Sciatic nerve (tissue), 2 donors: Measurements from ENCODE around the gene KRT40. TPM values are rescaled to one million over a fixed set of nuclear protein-coding genes. Genes with fewer than 3 reads are reported as not detected.

ENCODE experiments used
- ATAC-seq: fragments of 200-7000 bp; cut with Tn5 transposase; one replicate; pipeline ENCODE4 v1.9.1; 2020; ENCODE audit warnings: mild to moderate bottlenecking, moderate library complexity
- DNase-seq: peaks from one replicate; pipeline ENCODE4 v3.0.0-alpha.2; 2020; ENCODE audit warnings: low spot score
- intact Hi-C: fragments of 100-400 bp; cut with DNase I; formaldehyde crosslinking; loops from one replicate; pipeline ENCODE4 v1.14.2; 2022
- total RNA-seq: library from RNA; stranded (reverse); fragmentation: NEBNext Ultra II Directional; extraction: Animal tissue kit (Norgen Biotek cat#: 25700); gene quantifications from one replicate; pipeline ENCODE4 v1.2.1, GENCODE V29; 2021
- donor health status: DM: no; HTN: no; CAD: no.
- donor health status: DM: no; HTN: no; CAD: no.

KRT40 gene
- total RNA-seq, 1 donor from 2014 or later: not detected

- ATAC-seq (no peak), DNase-seq (no peak)
- intact Hi-C loops: no loop called here
Measured at GRCh38 chr17:40958086-40958953, 25.8 kb downstream of the KRT40 start.

- no peak for DNase-seq
- intact Hi-C loops: no loop called here
- no peak for ATAC-seq
Measured at GRCh38 chr17:40956401-40957254, 27.5 kb downstream of the KRT40 start.

GRCh38 chr17:40953881-40954280 is 30.2 kb downstream of the KRT40 start:
- intact Hi-C loops: no loop called here
- no peak for ATAC-seq
- no peak for DNase-seq

GRCh38 chr17:40952661-40953060 is 31.5 kb downstream of the KRT40 start:
- DNase-seq (no peak), ATAC-seq (no peak)
- intact Hi-C loops: no loop called here

GRCh38 chr17:40952154-40952553 is 32.0 kb downstream of the KRT40 start:
- ATAC-seq (no peak), DNase-seq (no peak)
- intact Hi-C loops: no loop called here

GRCh38 chr17:40951011-40951622 is 33.0 kb downstream of the KRT40 start:
- DNase-seq: no peak
- intact Hi-C loops: no loop called here

GRCh38 chr17:40950176-40950575 is 34.0 kb downstream of the KRT40 start:
- no peak for DNase-seq
- no peak for ATAC-seq
- intact Hi-C loops: no loop called here

More at GRCh38 chr17:40951011-40951622, 33.0 kb downstream of the KRT40 start:
- no peak for ATAC-seq

GRCh38 chr17:40949418-40949817 is 34.7 kb downstream of the KRT40 start:
- intact Hi-C loops: no loop called here
- peak; percentile 55 for ATAC-seq
- no peak for DNase-seq

- ATAC-seq (no peak), DNase-seq (no peak)
- intact Hi-C loops: no loop called here
Measured at GRCh38 chr17:40947929-40948328, 36.2 kb downstream of the KRT40 start.

GRCh38 chr17:40945414-40945813 is 38.7 kb downstream of the KRT40 start:
- no peak for ATAC-seq
- no peak for DNase-seq
- intact Hi-C loops: no loop called here

- intact Hi-C loops: no loop called here
- ATAC-seq (no peak), DNase-seq (no peak)
Measured at GRCh38 chr17:40944531-40944930, 39.6 kb downstream of the KRT40 start.

- no peak for DNase-seq
- ATAC-seq: no peak
- intact Hi-C loops: no loop called here
Measured at GRCh38 chr17:40942553-40942952, 41.6 kb downstream of the KRT40 start.

GRCh38 chr17:40940266-40940665 is 43.9 kb downstream of the KRT40 start:
- no peak for DNase-seq
- intact Hi-C loops: no loop called here
- no peak for ATAC-seq

GRCh38 chr17:40938981-40939380 is 45.1 kb downstream of the KRT40 start:
- ATAC-seq (no peak), DNase-seq (no peak)
- intact Hi-C loops: no loop called here

GRCh38 chr17:40937384-40937819 is 46.7 kb downstream of the KRT40 start, which contains the start of gene KRT23:
TSS of gene KRT23 (minus strand) at chr17:40937646. CDS start at chr17:40936603, 1,043 bp downstream.
- intact Hi-C loops: no loop called here
- ATAC-seq (no peak), DNase-seq (no peak)

- no peak for ATAC-seq
- intact Hi-C loops: no loop called here
- no peak for DNase-seq
Measured at GRCh38 chr17:40936976-40937375, 47.1 kb downstream of the KRT40 start.

- DNase-seq (no peak), ATAC-seq (no peak)
- intact Hi-C loops: no loop called here
Measured at GRCh38 chr17:40936437-40936971, 47.6 kb downstream of the KRT40 start.

- ATAC-seq: no peak
Measured at GRCh38 chr17:40935624-40936023, 48.5 kb downstream of the KRT40 start.

GRCh38 chr17:40932608-40933007 is 51.5 kb downstream of the KRT40 start:
- intact Hi-C loops: no loop called here
- DNase-seq: no peak
- no peak for ATAC-seq

More at GRCh38 chr17:40935624-40936023, 48.5 kb downstream of the KRT40 start:
- DNase-seq: no peak
- intact Hi-C loops: no loop called here
